ENCODE measurements around the gene CCDC188. TPM values are rescaled to one million over a fixed set of nuclear protein-coding genes. Genes with fewer than 3 reads are reported as not detected.

CCDC188 gene
- total RNA-seq, 1 experiment from 2014 or later, result 0.84 TPM

GRCh38 chr22:20143883-20144665 lies 6.8 kb downstream of the CCDC188 start:
- Histone ChIP-seq H3K9me3 (replicated peaks) (no peaks in the 10 kb centered on the region), H3K4me3 (no peak overlapping the region), H3K27me3 (replicated peaks) (no peaks in the 10 kb centered on the region), H3K27ac (no peak overlapping the region), H3K4me1 (replicated peaks) (peaks cover 11% of the 10 kb centered on the region), H3K36me3 (peaks cover 11% of the 10 kb centered on the region; the same call in 1 of the 2 replicates)
- no peak for DNase-seq (ENCODE audit: low read depth in 1 of 2, low spot score in 2 of 2)

GRCh38 chr22:20142711-20143621 lies 7.9 kb downstream of the CCDC188 start:
- H3K27me3 ChIP-seq (replicated peaks), result no peaks in the 10 kb centered on the region
- H3K27ac ChIP-seq, result no peak overlapping the region
- peaks cover 11% of the 10 kb centered on the region; the same call in 1 of the 2 replicates for H3K36me3 ChIP-seq
- no peak overlapping the region for H3K4me3 ChIP-seq
- no peaks in the 10 kb centered on the region for H3K9me3 ChIP-seq (replicated peaks)
- DNase-seq (ENCODE audit: low read depth in 1 of 2, low spot score in 2 of 2), result no peak
- H3K4me1 ChIP-seq (replicated peaks), result peaks cover 11% of the 10 kb centered on the region

- Histone ChIP-seq H3K4me1 (replicated peaks) (peaks cover 11% of the 10 kb centered on the region), H3K27me3 (replicated peaks) (no peaks in the 10 kb centered on the region), H3K4me3 (no peak overlapping the region), H3K27ac (no peak overlapping the region; the same call in 1 of the 2 replicates), H3K9me3 (replicated peaks) (no peaks in the 10 kb centered on the region), H3K36me3 (peaks cover 11% of the 10 kb centered on the region; the same call in 1 of the 2 replicates)
- no peak for DNase-seq (ENCODE audit: low read depth in 1 of 2, low spot score in 2 of 2)
Observed at GRCh38 chr22:20141186-20142077, 9.4 kb downstream of the CCDC188 start.

GRCh38 chr22:20140521-20140964 lies 10.3 kb downstream of the CCDC188 start:
- Histone ChIP-seq H3K27ac (no peak overlapping the region), H3K36me3 (peaks cover 11% of the 10 kb centered on the region; the same call in 1 of the 2 replicates), H3K27me3 (replicated peaks) (no peaks in the 10 kb centered on the region), H3K4me3 (no peak overlapping the region), H3K9me3 (replicated peaks) (no peaks in the 10 kb centered on the region), H3K4me1 (replicated peaks) (peaks cover 11% of the 10 kb centered on the region)
- DNase-seq (ENCODE audit: low read depth in 1 of 2, low spot score in 2 of 2), result no peak

- no peak overlapping the region for H3K27ac ChIP-seq
- no peak overlapping the region for H3K4me3 ChIP-seq
- no peak for DNase-seq (ENCODE audit: low read depth in 1 of 2, low spot score in 2 of 2)
- H3K9me3 ChIP-seq (replicated peaks), result no peaks in the 10 kb centered on the region
- peaks cover 11% of the 10 kb centered on the region; the same call in 1 of the 2 replicates for H3K36me3 ChIP-seq
- no peaks in the 10 kb centered on the region for H3K27me3 ChIP-seq (replicated peaks)
- H3K4me1 ChIP-seq (replicated peaks), result peaks cover 11% of the 10 kb centered on the region
Observed at GRCh38 chr22:20140107-20140445, 10.8 kb downstream of the CCDC188 start.

- no peak overlapping the region for H3K4me3 ChIP-seq
Observed at GRCh38 chr22:20139391-20140106, 11.3 kb downstream of the CCDC188 start.

GRCh38 chr22:20138868-20139267 lies 12.0 kb downstream of the CCDC188 start:
- H3K9me3 ChIP-seq (replicated peaks), result no peaks in the 10 kb centered on the region
- H3K27ac ChIP-seq, result no peak overlapping the region
- no peak for DNase-seq (ENCODE audit: low read depth in 1 of 2, low spot score in 2 of 2)
- H3K36me3 ChIP-seq, result peaks cover 11% of the 10 kb centered on the region; the same call in 1 of the 2 replicates
- peaks cover 11% of the 10 kb centered on the region for H3K4me1 ChIP-seq (replicated peaks)
- H3K4me3 ChIP-seq, result no peak overlapping the region
- H3K27me3 ChIP-seq (replicated peaks), result no peaks in the 10 kb centered on the region

More at GRCh38 chr22:20139391-20140106, 11.3 kb downstream of the CCDC188 start:
- H3K9me3 ChIP-seq (replicated peaks), result no peaks in the 10 kb centered on the region
- H3K27ac ChIP-seq, result no peak overlapping the region
- H3K36me3 ChIP-seq, result peaks cover 11% of the 10 kb centered on the region; the same call in 1 of the 2 replicates
- no peak for DNase-seq (ENCODE audit: low read depth in 1 of 2, low spot score in 2 of 2)
- H3K4me1 ChIP-seq (replicated peaks), result peaks cover 11% of the 10 kb centered on the region
- H3K27me3 ChIP-seq (replicated peaks), result no peaks in the 10 kb centered on the region

- DNase-seq (ENCODE audit: low read depth in 1 of 2, low spot score in 2 of 2), result no peak
- no peaks in the 10 kb centered on the region for H3K27me3 ChIP-seq (replicated peaks)
- no peak overlapping the region for H3K4me3 ChIP-seq
- no peak overlapping the region for H3K27ac ChIP-seq
- peaks cover 11% of the 10 kb centered on the region for H3K4me1 ChIP-seq (replicated peaks)
- no peaks in the 10 kb centered on the region for H3K9me3 ChIP-seq (replicated peaks)
- peaks cover 9% of the 10 kb centered on the region; the same call in 1 of the 2 replicates for H3K36me3 ChIP-seq
Observed at GRCh38 chr22:20138417-20138738, 12.5 kb downstream of the CCDC188 start.

GRCh38 chr22:20137671-20138416 lies 13.0 kb downstream of the CCDC188 start:
- Histone ChIP-seq H3K9me3 (replicated peaks) (no peaks in the 10 kb centered on the region), H3K27ac (no peak overlapping the region), H3K36me3 (peaks cover 8% of the 10 kb centered on the region; the same call in 1 of the 2 replicates), H3K4me1 (replicated peaks) (peaks cover 13% of the 10 kb centered on the region), H3K27me3 (replicated peaks) (no peaks in the 10 kb centered on the region), H3K4me3 (no peak overlapping the region)
- DNase-seq (ENCODE audit: low read depth in 1 of 2, low spot score in 2 of 2), result no peak

GRCh38 chr22:20137113-20137512 lies 13.7 kb downstream of the CCDC188 start:
- Histone ChIP-seq H3K9me3 (replicated peaks) (no peaks in the 10 kb centered on the region), H3K36me3 (peaks cover 8% of the 10 kb centered on the region), H3K4me3 (no peak overlapping the region), H3K27ac (no peak overlapping the region), H3K4me1 (replicated peaks) (peaks cover 20% of the 10 kb centered on the region), H3K27me3 (replicated peaks) (no peaks in the 10 kb centered on the region)
- no peak for DNase-seq (ENCODE audit: low read depth in 1 of 2, low spot score in 2 of 2)

GRCh38 chr22:20136603-20136873 lies 14.3 kb downstream of the CCDC188 start:
- no peak overlapping the region for H3K27ac ChIP-seq

GRCh38 chr22:20135806-20136602 lies 14.9 kb downstream of the CCDC188 start:
- H3K4me3 ChIP-seq, result no peak overlapping the region
- peaks cover 12% of the 10 kb centered on the region for H3K4me1 ChIP-seq (replicated peaks)
- no peaks in the 10 kb centered on the region for H3K27me3 ChIP-seq (replicated peaks)
- no peak for DNase-seq (ENCODE audit: low read depth in 1 of 2, low spot score in 2 of 2)
- H3K9me3 ChIP-seq (replicated peaks), result no peaks in the 10 kb centered on the region
- peaks cover 15% of the 10 kb centered on the region for H3K36me3 ChIP-seq
- no peak overlapping the region for H3K27ac ChIP-seq

More at GRCh38 chr22:20136603-20136873, 14.3 kb downstream of the CCDC188 start:
- Histone ChIP-seq H3K36me3 (peaks cover 11% of the 10 kb centered on the region), H3K9me3 (replicated peaks) (no peaks in the 10 kb centered on the region), H3K4me1 (replicated peaks) (peaks cover 16% of the 10 kb centered on the region), H3K4me3 (no peak overlapping the region), H3K27me3 (replicated peaks) (no peaks in the 10 kb centered on the region)
- no peak for DNase-seq (ENCODE audit: low read depth in 1 of 2, low spot score in 2 of 2)
